PC-3 (cell line): ENCODE measurements around the gene FEM1A. TPM values are rescaled to one million over a fixed set of nuclear protein-coding genes. Genes with fewer than 3 reads are reported as not detected.

Source experiments
- ATAC-seq: fragments of 200-7000 bp; cut with Tn5 transposase; 2 replicates; pipeline ENCODE4 v1.9.1; 2020; ENCODE audit warnings: mild to moderate bottlenecking, moderate library complexity
- BruUV-seq: library from RNA; stranded (reverse); fragments of 400-500 nt; replicated peaks from 2 replicates; lab custom pipeline; 2021; lab: Mats Ljungman, UMichigan
- CTCF ChIA-PET: fragments of 300-600 bp; sonication (Branson Sonifier 250); formaldehyde crosslinking; loops from one replicate; lab custom pipeline; 2022; ENCODE audit warnings: antibody characterized with exemption; lab: Charles Lee
- POLR2A ChIA-PET: fragments of 300-600 bp; sonication (Branson Sonifier 250); formaldehyde crosslinking; loops from one replicate; lab custom pipeline; 2022; ENCODE audit warnings: antibody characterized with exemption; ENCODE audit not compliant: unreplicated experiment; lab: Charles Lee
- DNase-seq: peaks from one replicate; pipeline ENCODE4 v3.0.0-alpha.2; 2015
- H2AFZ ChIP-seq: fragments of 300-600 bp; sonication (generic); 2 replicates; pipeline ENCODE4 v1.6.0; 2016; ENCODE audit warnings: antibody characterized with exemption, low read length
- H3F3A ChIP-seq: fragments of 300-600 bp; sonication (generic); one replicate; pipeline ENCODE4 v1.6.0; 2017; ENCODE audit warnings: antibody characterized with exemption, low read length, control low read depth, mild to moderate bottlenecking; ENCODE audit not compliant: unreplicated experiment
- H3K27ac ChIP-seq: fragments of 300-600 bp; sonication (generic); 2 replicates; pipeline ENCODE4 v1.5.1; 2016; ENCODE audit warnings: mild to moderate bottlenecking, low read length
- H3K27me3 ChIP-seq: fragments of 300-600 bp; sonication (generic); 2 replicates; pipeline ENCODE4 v1.6.1; 2016; ENCODE audit warnings: low read length, mixed read lengths
- H3K36me3 ChIP-seq: fragments of 300-600 bp; sonication (generic); 2 replicates; pipeline ENCODE4 v1.6.1; 2016; ENCODE audit warnings: low read depth, mixed run types, low read length, mixed read lengths
- H3K4me1 ChIP-seq: fragments of 300-600 bp; sonication (generic); 2 replicates; pipeline ENCODE4 v1.5.1; 2016; ENCODE audit warnings: low read length; ENCODE audit not compliant: insufficient read depth
- H3K4me2 ChIP-seq: fragments of 300-600 bp; sonication (generic); 2 replicates; pipeline ENCODE4 v1.6.0; 2016; ENCODE audit warnings: low read length
- H3K4me3 ChIP-seq: fragments of 300-600 bp; sonication (generic); 2 replicates; pipeline ENCODE4 v1.5.1; 2016; ENCODE audit warnings: mild to moderate bottlenecking, low read length, mixed read lengths
- H3K79me2 ChIP-seq: fragments of 300-600 bp; sonication (generic); 2 replicates; pipeline ENCODE4 v1.6.1; 2017; ENCODE audit warnings: low read length, mixed read lengths
- H3K9ac ChIP-seq: fragments of 300-600 bp; sonication (generic); 2 replicates; pipeline ENCODE4 v1.6.0; 2016; ENCODE audit warnings: mild to moderate bottlenecking, low read length
- H3K9me2 ChIP-seq: fragments of 300-600 bp; sonication (generic); replicated peaks from 2 replicates; pipeline ENCODE4 v1.6.1; 2016; ENCODE audit warnings: mixed run types, low read length, mixed read lengths
- H3K9me3 ChIP-seq: fragments of 300-600 bp; sonication (generic); 2 replicates; pipeline ENCODE4 v1.6.1; 2016; ENCODE audit warnings: low read length, mixed read lengths
- H4K20me1 ChIP-seq: fragments of 300-600 bp; sonication (generic); 2 replicates; pipeline ENCODE4 v1.6.1; 2016; ENCODE audit warnings: low read length, mixed read lengths
- EZH2 ChIP-seq: fragments of 300-600 bp; sonication (generic); IDR thresholded peaks from one replicate; pipeline ENCODE4 v1.6.1; 2017; ENCODE audit warnings: antibody characterized with exemption, mild to moderate bottlenecking, low read length; ENCODE audit not compliant: unreplicated experiment
- EZH2phosphoT487 ChIP-seq: fragments of 300-600 bp; sonication (generic); IDR thresholded peaks from 2 replicates; pipeline ENCODE4 v1.6.1; 2018; ENCODE audit warnings: mild to moderate bottlenecking, antibody characterized with exemption, low read length, borderline replicate concordance
- intact Hi-C: fragments of 100-400 bp; cut with micrococcal nuclease; formaldehyde crosslinking; loops from 2 replicates; pipeline ENCODE4 v1.9.0; 2023
- total RNA-seq: library from RNA; depleted of rRNA; stranded (reverse); fragments of >200 nt; gene quantifications from 2 replicates; pipeline ENCODE4 v1.2.3, GENCODE V29; 2014
- TF ChIP-seq, protein P1 (sequence below): fragments of 300-600 bp; sonication (generic); conservative IDR thresholded peaks from 2 replicates; pipeline ENCODE4 v1.5.1; 2017; ENCODE audit warnings: antibody characterized with exemption, low read depth, mild to moderate bottlenecking, low read length

Gene FEM1A
- total RNA-seq, 1 experiment from 2014 or later = 28.1 TPM

DNA sequence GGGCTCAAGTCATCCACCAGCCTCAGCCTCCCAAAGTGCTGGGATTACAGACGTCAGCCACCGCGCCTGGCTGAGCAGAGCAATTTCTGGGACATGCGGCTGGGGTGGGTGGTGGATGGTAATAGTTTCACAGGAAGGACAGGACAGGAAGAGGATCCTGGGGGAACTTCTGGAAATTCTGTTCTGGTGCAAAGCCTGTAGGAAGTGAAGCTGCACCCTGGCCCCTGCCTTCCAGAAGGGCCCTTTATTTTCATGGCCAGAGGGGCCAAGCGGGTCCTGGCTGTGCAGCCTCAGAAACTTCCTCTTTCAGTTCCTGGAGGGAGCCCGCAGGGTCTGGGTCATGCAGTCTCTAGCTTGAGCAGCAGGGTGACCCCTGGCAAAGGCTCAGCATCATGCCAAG is 15.7 kb downstream of the FEM1A start:
- Histone ChIP-seq H3K27me3 (no peaks in the 10 kb centered on the region), H3K79me2 (no peaks in the 10 kb centered on the region), H3K4me2 (no peak overlapping the region), H3K9ac (no peak overlapping the region), H2AFZ (no peak overlapping the region), H3F3A (peaks cover 3% of the 10 kb centered on the region), H3K9me2 (no peaks in the 10 kb centered on the region), H3K27ac (no peak overlapping the region), H4K20me1 (no peaks in the 10 kb centered on the region), H3K4me3 (no peak overlapping the region), H3K36me3 (no peaks in the 10 kb centered on the region), H3K9me3 (no peaks in the 10 kb centered on the region), H3K4me1 (peaks cover 4% of the 10 kb centered on the region)
- no TSS peak for BruUV-seq
- POLR2A ChIA-PET = no interaction called here
- CTCF ChIA-PET = no interaction called here
- intact Hi-C loops = no loop called here
- ATAC-seq (no peak), DNase-seq (no peak)
- TF ChIP-seq EZH2 = no peak

DNA sequence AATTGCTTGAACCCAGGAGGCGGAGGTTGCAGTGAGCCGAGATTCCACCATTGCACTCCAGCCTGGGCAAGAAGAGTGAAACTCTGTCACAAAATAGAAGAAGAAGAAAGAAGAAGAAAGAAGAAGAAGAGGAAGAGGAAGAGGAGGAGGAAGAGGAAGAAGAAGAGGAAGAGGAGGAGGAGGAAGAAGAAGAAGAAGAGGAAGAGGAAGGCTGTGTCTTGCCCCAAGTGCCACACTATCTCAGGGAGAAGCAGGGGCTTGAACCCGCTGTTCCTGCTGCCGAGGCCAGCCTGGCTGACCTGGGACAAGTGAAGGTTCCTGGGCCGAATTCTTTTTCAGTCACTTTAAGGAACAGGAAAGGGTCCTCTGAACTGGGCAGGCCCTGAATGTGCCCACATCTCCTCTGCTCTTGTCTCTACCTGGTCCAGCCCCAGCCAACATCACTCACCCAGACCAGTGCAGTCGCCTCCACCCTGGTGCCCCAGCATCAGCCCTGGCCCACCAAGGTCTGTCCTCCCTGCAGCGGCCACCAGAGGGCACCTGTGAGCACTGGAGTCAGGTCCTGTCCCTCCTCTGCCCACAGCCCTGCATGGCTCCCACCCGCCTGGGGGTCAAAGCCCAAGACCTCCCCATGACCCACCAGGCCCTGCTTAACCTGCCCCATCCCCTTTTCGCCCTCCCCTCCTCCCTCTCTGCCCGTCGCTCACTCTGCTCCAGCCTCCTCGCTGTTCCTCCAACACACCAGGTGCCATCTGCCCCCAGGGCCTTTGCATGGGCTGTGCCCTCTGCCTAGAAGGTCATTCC is 20.0 kb downstream of the FEM1A start:
- POLR2A ChIA-PET = no interaction called here
- no peak overlapping the region for H3K4me2 ChIP-seq

DNA sequence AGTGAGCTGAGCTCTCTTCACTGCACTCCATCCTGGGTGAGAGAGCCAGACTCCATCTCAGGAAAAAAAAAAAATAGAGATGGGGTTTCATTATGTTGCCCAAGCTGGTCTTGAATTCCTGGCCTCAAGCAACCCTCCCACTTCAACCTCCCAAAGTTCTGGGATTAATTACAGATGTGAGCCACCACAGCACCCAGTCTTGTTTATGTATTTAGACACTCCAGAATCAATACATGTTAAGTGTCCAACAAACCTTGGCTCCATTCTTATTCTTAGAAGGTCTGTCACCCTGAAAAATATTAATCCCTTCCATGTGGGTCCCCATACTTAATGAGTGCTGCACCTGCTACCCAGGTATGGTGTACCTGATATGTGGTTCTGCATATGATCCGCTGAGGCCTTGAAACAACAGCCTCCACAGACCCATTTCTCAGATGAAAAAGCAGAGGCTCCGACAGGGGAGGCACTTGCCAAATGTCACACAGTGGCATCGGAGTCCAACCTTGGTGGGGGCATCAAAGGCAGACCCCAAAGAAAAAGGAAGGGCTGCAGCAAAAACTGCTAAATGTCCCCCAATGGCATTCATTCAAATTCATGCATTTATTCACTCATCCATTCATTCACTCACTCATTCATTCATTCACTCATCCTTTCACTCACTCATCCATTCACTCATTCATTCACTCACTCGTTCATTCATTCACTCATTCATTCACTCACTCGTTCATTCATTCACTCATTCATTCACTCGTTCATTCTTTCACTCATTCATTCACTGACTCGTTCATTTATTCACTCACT is 23.3 kb downstream of the FEM1A start:
- TF ChIP-seq EZH2phosphoT487 (no peak), EZH2 (no peak)
- TF ChIP-seq, protein P1, sequence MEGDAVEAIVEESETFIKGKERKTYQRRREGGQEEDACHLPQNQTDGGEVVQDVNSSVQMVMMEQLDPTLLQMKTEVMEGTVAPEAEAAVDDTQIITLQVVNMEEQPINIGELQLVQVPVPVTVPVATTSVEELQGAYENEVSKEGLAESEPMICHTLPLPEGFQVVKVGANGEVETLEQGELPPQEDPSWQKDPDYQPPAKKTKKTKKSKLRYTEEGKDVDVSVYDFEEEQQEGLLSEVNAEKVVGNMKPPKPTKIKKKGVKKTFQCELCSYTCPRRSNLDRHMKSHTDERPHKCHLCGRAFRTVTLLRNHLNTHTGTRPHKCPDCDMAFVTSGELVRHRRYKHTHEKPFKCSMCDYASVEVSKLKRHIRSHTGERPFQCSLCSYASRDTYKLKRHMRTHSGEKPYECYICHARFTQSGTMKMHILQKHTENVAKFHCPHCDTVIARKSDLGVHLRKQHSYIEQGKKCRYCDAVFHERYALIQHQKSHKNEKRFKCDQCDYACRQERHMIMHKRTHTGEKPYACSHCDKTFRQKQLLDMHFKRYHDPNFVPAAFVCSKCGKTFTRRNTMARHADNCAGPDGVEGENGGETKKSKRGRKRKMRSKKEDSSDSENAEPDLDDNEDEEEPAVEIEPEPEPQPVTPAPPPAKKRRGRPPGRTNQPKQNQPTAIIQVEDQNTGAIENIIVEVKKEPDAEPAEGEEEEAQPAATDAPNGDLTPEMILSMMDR = no peak
- peaks cover 27% of the 10 kb centered on the region for H3K36me3 ChIP-seq
- 0 out of 2 replicates have a peak overlapping the region, but pooled peaks have one; percentile 57 for H2AFZ ChIP-seq
- no peak for DNase-seq
- no peak for ATAC-seq
- H3K9ac ChIP-seq = no peak overlapping the region
- 0 out of 2 replicates have a peak overlapping the region, but pooled peaks have one; percentile 21 for H3K4me3 ChIP-seq
- peaks cover 3% of the 10 kb centered on the region for H3F3A ChIP-seq
- peak overlapping the region; percentile 57 for H3K4me2 ChIP-seq
- CTCF ChIA-PET = no interaction called here
- peaks cover 16% of the 10 kb centered on the region for H3K4me1 ChIP-seq
- H3K9me2 ChIP-seq = no peaks in the 10 kb centered on the region
- H3K27me3 ChIP-seq = no peaks in the 10 kb centered on the region
- no TSS peak for BruUV-seq
- H3K27ac ChIP-seq = no peak overlapping the region
- H4K20me1 ChIP-seq = no peaks in the 10 kb centered on the region
- POLR2A ChIA-PET = no interaction called here
- H3K79me2 ChIP-seq = no peaks in the 10 kb centered on the region
- intact Hi-C loops = loop anchor here (5.0 kb wide), 1 partner anchor 157 kb away; no protein-coding TSS in a partner anchor
- no peaks in the 10 kb centered on the region for H3K9me3 ChIP-seq

More for the DNA sequence above, 20.0 kb downstream of the FEM1A start:
- Histone ChIP-seq H2AFZ (no peak overlapping the region), H3F3A (peaks cover 3% of the 10 kb centered on the region), H3K4me1 (peaks cover 16% of the 10 kb centered on the region), H4K20me1 (no peaks in the 10 kb centered on the region), H3K27ac (peak overlapping the region; percentile 99), H3K9ac (peak overlapping the region; percentile 77), H3K4me3 (no peak overlapping the region), H3K9me2 (no peaks in the 10 kb centered on the region), H3K9me3 (no peaks in the 10 kb centered on the region), H3K79me2 (no peaks in the 10 kb centered on the region), H3K27me3 (no peaks in the 10 kb centered on the region), H3K36me3 (peaks cover 7% of the 10 kb centered on the region)
- ATAC-seq (peak; percentile 23), DNase-seq (peak; percentile 88)
- intact Hi-C loops = loop anchor here (1.0 to 5.0 kb wide), 3 partner anchors 56 to 219 kb away; partner anchors contain the start of gene PLIN3
- TF ChIP-seq, protein P1 = peak; percentile 96
- TF ChIP-seq EZH2 = no peak
- no TSS peak for BruUV-seq
- CTCF ChIA-PET = interaction anchor here (0.6 to 2.7 kb wide), 3 partner anchors 18 to 78 kb away, joined by 4 to 31 read pairs (median 7); no protein-coding TSS in a partner anchor
